T follicular helper cell (primary cell): ENCODE measurements around the gene DSCAM.

Experiments
- DNase-seq: peaks from one replicate; pipeline ENCODE4 v3.0.0-alpha.2; 2020; ENCODE audit warnings: low read depth

DSCAM gene

GRCh38 chr21:40658311-40658710 lies 188.6 kb downstream of the DSCAM start:
- DNase-seq: no peak

DNA sequence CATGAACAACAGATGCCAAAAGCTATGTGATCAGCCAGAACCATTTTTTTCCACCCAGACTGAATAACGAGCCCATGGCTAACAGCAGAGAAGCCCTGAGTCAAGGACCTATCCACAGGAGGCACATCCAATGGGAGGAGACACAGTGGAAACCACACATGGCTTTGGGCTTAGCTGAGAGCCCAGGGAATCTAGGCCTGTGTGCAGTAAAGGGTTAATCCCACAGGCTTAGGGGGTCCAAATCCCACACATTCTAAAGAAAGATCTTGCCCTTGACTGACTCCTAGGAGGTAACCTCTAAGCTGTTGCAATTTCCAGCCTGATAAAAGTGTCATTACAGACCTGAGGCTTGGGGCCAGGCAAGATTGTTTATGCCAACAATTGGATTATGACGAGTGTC lies 194.5 kb downstream of the DSCAM start:
- no peak for DNase-seq

DNA sequence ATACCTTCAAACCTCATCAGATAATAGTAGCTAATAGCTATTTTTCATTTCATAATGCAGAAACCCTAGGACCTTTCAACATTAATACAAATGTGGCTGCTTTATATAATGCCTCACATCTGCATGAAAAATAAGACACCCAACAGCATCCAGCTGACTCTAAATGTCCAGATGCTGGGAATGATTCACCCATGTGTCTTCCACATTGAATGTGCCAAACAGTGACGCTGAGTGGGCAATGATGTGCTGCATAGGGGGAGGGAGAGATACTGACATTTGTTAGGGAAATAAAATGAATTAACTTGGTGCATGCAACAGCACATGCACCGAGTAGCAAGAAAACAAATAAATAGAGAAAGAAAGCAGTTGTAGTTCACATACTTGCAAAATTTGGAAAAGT lies 199.3 kb downstream of the DSCAM start:
- no peak for DNase-seq

- no peak for DNase-seq
Measured at GRCh38 chr21:40646651-40647050, 200.3 kb downstream of the DSCAM start.

- DNase-seq: no peak
Measured at GRCh38 chr21:40641042-40641441, 205.9 kb downstream of the DSCAM start.

DNA sequence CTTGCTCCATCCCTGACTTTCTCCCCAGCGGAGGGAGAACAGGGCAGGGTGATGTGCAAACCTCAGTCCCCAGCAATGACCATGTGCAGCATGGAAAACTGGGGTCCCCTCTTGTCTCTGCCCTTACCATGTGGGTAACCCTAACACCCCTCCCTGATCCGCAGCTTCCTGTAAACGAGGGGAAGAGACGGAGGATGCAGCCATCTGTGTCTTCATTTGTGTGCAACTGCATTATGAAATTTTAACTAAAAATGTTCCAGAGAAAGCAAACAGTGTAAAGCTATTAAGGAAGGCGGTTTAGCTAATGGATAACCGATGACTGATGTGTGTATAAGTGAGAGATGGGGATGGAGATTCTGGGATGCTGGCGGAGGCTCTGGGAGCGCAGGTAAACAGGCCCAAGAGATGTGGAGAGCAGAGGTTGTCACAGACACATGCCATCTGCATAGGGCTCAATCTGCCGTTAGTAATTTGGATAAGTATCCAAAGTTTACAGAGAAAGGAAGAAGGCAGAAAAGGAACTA lies 206.6 kb downstream of the DSCAM start:
- no peak for DNase-seq

GRCh38 chr21:40639616-40640194 lies 207.3 kb downstream of the DSCAM start:
- no peak for DNase-seq

- DNase-seq: no peak
Measured at GRCh38 chr21:40638466-40639251, 208.3 kb downstream of the DSCAM start.

- no peak for DNase-seq
Measured at GRCh38 chr21:40636026-40636425, 210.9 kb downstream of the DSCAM start.

GRCh38 chr21:40635391-40635790 lies 211.6 kb downstream of the DSCAM start:
- DNase-seq: no peak

DNA sequence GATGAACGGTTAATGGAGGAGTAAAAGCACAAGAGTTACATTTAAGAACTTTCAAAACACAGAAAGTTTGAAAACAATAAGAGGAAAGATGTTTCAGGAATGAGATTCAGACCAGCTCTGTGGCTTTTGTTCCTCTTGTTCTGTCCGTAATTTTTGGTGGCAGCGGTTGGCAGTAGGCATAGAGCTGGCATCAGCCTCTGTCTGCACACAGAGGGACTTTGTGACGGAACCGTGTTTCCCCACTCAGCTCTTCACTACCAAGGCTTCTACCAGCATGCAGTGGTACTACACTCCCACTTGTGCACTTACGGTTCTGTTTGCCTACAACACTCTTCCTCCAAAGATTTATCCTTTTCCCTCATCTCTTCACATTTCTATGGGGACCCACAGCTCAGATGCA lies 212.8 kb downstream of the DSCAM start:
- DNase-seq: no peak

GRCh38 chr21:40633048-40633447 lies 213.9 kb downstream of the DSCAM start:
- DNase-seq: no peak

DNA sequence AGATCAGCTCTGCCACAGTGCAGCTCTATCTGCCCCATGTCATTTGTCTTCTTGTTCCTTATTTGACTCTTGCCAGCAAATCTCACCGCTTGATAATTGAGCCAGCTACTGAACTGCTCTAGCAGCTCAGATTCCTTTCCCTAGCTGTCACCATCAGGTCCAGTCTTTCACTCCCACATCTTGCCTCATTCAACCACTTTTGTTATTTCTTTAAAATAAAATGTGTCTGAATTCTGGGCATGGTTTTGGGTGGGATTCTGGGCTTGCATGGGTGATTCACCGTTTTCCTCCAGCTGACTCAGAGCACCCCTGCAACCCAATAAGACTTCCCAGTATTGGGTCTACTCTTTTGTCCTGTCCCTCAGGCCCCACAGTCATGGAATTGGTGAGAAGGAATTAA lies 215.7 kb downstream of the DSCAM start:
- no peak for DNase-seq

DNA sequence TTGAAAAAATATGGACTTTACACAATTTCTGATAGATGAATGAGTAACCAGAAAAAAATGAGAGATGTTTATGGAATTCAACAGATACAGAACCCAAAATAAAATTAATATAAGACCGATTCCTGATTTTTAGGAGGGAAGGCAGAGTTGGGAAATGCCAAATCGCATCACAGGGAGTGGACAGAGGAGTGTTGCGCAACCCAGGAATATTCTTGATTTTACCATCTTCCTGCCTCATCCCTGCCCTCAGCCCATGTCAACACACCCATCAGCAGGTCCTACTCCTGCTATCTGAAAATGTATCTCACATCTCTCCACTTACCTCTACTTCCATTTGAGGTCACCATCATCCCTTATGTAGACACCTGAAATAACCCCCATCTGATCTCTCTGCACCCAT lies 221.0 kb downstream of the DSCAM start:
- DNase-seq: no peak

GRCh38 chr21:40623528-40623927 lies 223.4 kb downstream of the DSCAM start:
- DNase-seq: no peak

DNA sequence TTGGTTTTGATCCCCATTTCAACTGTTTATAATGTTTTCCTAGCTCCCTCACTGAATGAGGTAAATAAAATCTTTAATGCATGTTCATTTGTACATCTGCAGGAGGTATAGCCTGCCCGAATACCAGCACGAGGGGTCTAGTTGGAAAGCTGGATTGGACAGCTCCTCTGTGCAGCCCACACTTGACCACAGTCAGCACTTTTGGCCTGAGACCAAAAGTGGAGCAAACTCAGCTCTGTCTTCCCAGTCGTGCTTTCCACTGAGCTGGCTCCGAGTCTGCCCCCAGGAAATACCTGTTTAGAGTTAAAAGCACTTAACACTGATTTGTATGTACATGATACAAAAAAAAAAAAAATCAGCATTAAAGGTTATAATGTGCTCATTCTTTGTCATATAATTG lies 224.4 kb downstream of the DSCAM start:
- no peak for DNase-seq

DNA sequence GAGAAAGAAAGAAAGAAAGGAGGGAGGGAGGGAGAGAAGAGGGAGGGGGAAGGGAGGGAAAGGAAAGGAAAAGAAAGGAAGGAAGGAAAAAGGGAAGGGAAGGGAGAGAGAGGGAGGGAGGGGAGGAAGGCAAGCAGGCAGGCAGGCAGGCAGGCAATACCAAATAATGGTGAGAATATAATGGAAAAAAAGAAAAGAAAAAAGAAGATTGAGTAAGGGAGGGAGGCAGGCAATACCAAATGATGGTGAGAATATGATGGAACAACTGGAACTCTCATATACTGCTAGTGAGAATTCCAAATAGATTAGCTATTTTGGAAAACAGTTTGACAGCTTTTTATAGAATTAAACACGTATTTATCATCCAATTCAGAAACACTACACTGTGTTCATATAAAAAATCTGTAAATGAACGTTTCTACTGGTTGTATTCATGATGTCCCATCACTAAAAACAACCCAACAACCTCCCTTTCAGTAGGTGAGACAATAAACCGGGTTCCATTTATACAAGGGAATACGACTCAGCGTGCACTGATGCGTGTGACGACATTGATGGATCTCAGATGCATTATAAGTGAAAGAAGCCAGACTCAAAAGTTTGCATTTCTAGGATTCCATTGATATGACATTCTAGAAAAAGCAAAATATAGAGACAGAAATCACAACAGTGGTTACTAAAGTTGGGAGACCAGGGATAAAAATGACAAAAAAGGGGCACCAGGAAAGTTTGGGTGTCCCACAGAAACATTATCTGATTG lies 226.4 kb downstream of the DSCAM start:
- no peak for DNase-seq

- no peak for DNase-seq
Measured at GRCh38 chr21:40618191-40618973, 228.6 kb downstream of the DSCAM start.

DNA sequence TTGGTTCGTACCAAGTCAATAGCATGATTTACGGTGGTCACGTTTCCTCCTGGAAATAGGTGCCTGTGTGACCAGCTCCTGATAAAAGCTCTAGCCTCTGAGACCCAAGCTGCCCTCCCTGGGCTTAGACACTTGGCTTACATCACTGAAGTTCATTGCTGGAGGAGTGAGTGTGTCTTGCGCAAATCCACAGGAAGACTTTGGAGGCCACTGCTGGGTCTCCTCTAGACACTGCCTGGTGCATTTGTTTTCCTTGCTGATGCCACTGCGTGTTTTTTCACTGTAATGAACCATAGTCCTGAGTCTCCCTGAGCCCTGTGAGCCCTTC lies 230.6 kb downstream of the DSCAM start:
- no peak for DNase-seq

- DNase-seq: no peak
Measured at GRCh38 chr21:40615505-40616376, 231.2 kb downstream of the DSCAM start.

- DNase-seq: no peak
Measured at GRCh38 chr21:40613546-40614030, 233.4 kb downstream of the DSCAM start.
